B cell (primary cell): ENCODE measurements around the gene UNC5A. TPM values are rescaled to one million over a fixed set of nuclear protein-coding genes. Genes with fewer than 3 reads are reported as not detected.

ENCODE experiments used
- ATAC-seq: fragments of 200-7000 bp; cut with Tn5 transposase; one replicate; pipeline ENCODE4 v1.10.0; 2021; ENCODE audit warnings: low read depth, mild to moderate bottlenecking, moderate number of reproducible peaks, moderate library complexity
- CTCF ChIA-PET: fragments of 350-600 bp; sonication (Branson Sonifier 250); formaldehyde crosslinking; loops from one replicate; lab custom pipeline; 2021; ENCODE audit warnings: antibody characterized with exemption, inconsistent platforms; lab: Charles Lee
- POLR2A ChIA-PET: fragments of 350-600 bp; sonication (Branson Sonifier 250); formaldehyde crosslinking; loops from one replicate; lab custom pipeline; 2021; ENCODE audit warnings: antibody characterized with exemption; lab: Charles Lee
- DNase-seq: peaks from one replicate; pipeline ENCODE4 v3.0.0; 2013
- H2AFZ ChIP-seq: 2 replicates; pipeline ENCODE4 v1.6.1; 2012; ENCODE audit warnings: mild to moderate bottlenecking, low read depth, low read length; ENCODE audit not compliant: insufficient read depth, poor library complexity, severe bottlenecking
- H3K27ac ChIP-seq, 2 donors: 1 replicate in 1 of 2; 2 replicates in 1 of 2; pipeline ENCODE4 v1.5.1; 2012 to 2013; ENCODE audit warnings: low read length in 2 of 2, mild to moderate bottlenecking in 2 of 2, moderate library complexity in 1 of 2
- H3K27me3 ChIP-seq, 4 experiments: fragments of 200-600 bp in 1 of 4; sonication (generic) in 1 of 4; replicated peaks in 1 of 4; 1 replicate in 2 of 4; 2 replicates in 2 of 4; pipeline versions ENCODE4 v1.6.1 to v1.7.0; 2013 to 2016; ENCODE audit warnings: low read length in 3 of 4, mild to moderate bottlenecking in 2 of 4, mixed read lengths in 1 of 4, moderate library complexity in 1 of 4; ENCODE audit not compliant: insufficient read depth in 4 of 4, control insufficient read depth in 3 of 4; ENCODE audit errors: control extremely low read depth in 1 of 4
- H3K36me3 ChIP-seq, 2 experiments: replicated peaks in 1 of 2; 1 replicate in 1 of 2; 2 replicates in 1 of 2; pipeline versions ENCODE4 v1.6.1 to v1.7.1; 2013; ENCODE audit warnings: low read length in 1 of 2; ENCODE audit not compliant: insufficient read depth in 2 of 2, control insufficient read depth in 1 of 2; ENCODE audit errors: control extremely low read depth in 1 of 2, extremely low read depth in 1 of 2
- H3K4me1 ChIP-seq, 2 donors: fragments of 200-600 bp in 1 of 2; sonication (generic) in 1 of 2; 1 replicate in 1 of 2; 2 replicates in 1 of 2; pipeline versions ENCODE4 v1.5.1 to v1.6.1; 2013 to 2017; ENCODE audit warnings: low read length in 2 of 2; ENCODE audit not compliant: control insufficient read depth in 2 of 2, insufficient read depth in 2 of 2
- H3K4me2 ChIP-seq: replicated peaks from 2 replicates; pipeline ENCODE3; 2012; ENCODE audit warnings: mild to moderate bottlenecking, low read depth, low read length; ENCODE audit not compliant: poor library complexity, severe bottlenecking
- H3K4me3 ChIP-seq, 5 experiments: fragments of 200-600 bp in 1 of 5; sonication (generic) in 1 of 5; 1 replicate in 3 of 5; 2 replicates in 2 of 5; pipeline versions ENCODE4 v1.5.1 to v1.7.0; 2011 to 2016; ENCODE audit warnings: low read length in 4 of 5, mild to moderate bottlenecking in 4 of 5, low read depth in 2 of 5, control low read depth in 1 of 5, moderate library complexity in 1 of 5; ENCODE audit not compliant: insufficient read depth in 1 of 5; ENCODE audit errors: control extremely low read depth in 1 of 5, extremely low read depth in 1 of 5
- H3K79me2 ChIP-seq: fragments of 200-600 bp; sonication (generic); one replicate; pipeline ENCODE4 v1.6.0; 2016; ENCODE audit warnings: low read length; ENCODE audit not compliant: control insufficient read depth, insufficient read depth
- H3K9ac ChIP-seq: fragments of 200-600 bp; sonication (generic); 2 replicates; pipeline ENCODE4 v1.6.1; 2017; ENCODE audit warnings: mild to moderate bottlenecking, low read length, moderate library complexity
- H3K9me3 ChIP-seq, 3 donors: one replicate each; pipeline versions ENCODE4 v1.6.1 to v1.7.1; 2013; ENCODE audit warnings: low read length in 2 of 3; ENCODE audit not compliant: control insufficient read depth in 2 of 3, insufficient read depth in 1 of 3; ENCODE audit errors: control extremely low read depth in 1 of 3
- H4K20me1 ChIP-seq: 2 replicates; pipeline ENCODE4 v1.6.0; 2012; ENCODE audit warnings: mild to moderate bottlenecking, low read length; ENCODE audit not compliant: insufficient read depth, control insufficient read depth, poor library complexity, severe bottlenecking
- H3K27ac Mint-ChIP-seq: one replicate; pipeline ENCODE4 v1.8.0; 2021; ENCODE audit warnings: mixed read lengths
- H3K27me3 Mint-ChIP-seq: one replicate; pipeline ENCODE4 v1.8.0; 2021; ENCODE audit warnings: mixed read lengths
- H3K4me1 Mint-ChIP-seq: one replicate; pipeline ENCODE4 v1.8.0; 2021; ENCODE audit warnings: mixed read lengths
- H3K4me3 Mint-ChIP-seq: one replicate; pipeline ENCODE4 v1.8.0; 2021; ENCODE audit warnings: mixed read lengths
- H3K9me3 Mint-ChIP-seq: one replicate; pipeline ENCODE4 v1.8.0; 2022; ENCODE audit warnings: mixed read lengths; ENCODE audit not compliant: insufficient read depth
- CTCF ChIP-seq: fragments of 200-600 bp; IDR thresholded peaks from one replicate; pipeline ENCODE4 v1.8.0; 2022; ENCODE audit warnings: antibody characterized with exemption, mild to moderate bottlenecking
- EZH2 ChIP-seq: IDR thresholded peaks from 2 replicates; pipeline ENCODE4 v1.6.1; 2012; ENCODE audit warnings: borderline replicate concordance, low read depth, mild to moderate bottlenecking, moderate library complexity, low read length; ENCODE audit not compliant: insufficient read depth, poor library complexity, severe bottlenecking
- WGBS: methylation state at CpG from one replicate; pipeline ENCODE4 v1.1.5; 2013; ENCODE audit warnings: missing lambda C conversion rate; ENCODE audit not compliant: insufficient coverage; 5-methylcytosine and 5-hydroxymethylcytosine counted together
- intact Hi-C: fragments of 100-400 bp; cut with micrococcal nuclease; formaldehyde crosslinking; loops from one replicate; pipeline ENCODE4 v1.10.0; 2022
- polyA plus RNA-seq: library from polyadenylated mRNA; depleted of rRNA; stranded (reverse); fragments of >200 nt; gene quantifications from 2 replicates; pipeline ENCODE4 v1.2.3, GENCODE V29; 2012
- total RNA-seq, 2 donors: library from RNA; stranded (reverse); fragments of 120-200 nt in 1 of 2; gene quantifications; 1 replicate in 1 of 2; 2 replicates in 1 of 2; pipeline versions ENCODE4 v1.2.3 to v1.2.4, GENCODE V29; 2013 to 2022

The UNC5A gene
- total and polyA plus RNA-seq, 2 donors (not counting 1 experiment from before 2014, with no cell fraction given) = not detected

GRCh38 chr5:176849611-176850227 is 39.4 kb downstream of the UNC5A start:
- CTCF ChIA-PET = no interaction called here
- Histone ChIP-seq H4K20me1 (no peaks in the 10 kb centered on the region), H3K4me2 (no peak overlapping the region), H3K27ac (no peak overlapping the region), H2AFZ (no peak overlapping the region), H3K9me3 (peaks cover 0 to 3% (median 0%) of the 10 kb centered on the region in 3 donors), H3K4me3 (no peak overlapping the region), H3K36me3 (no peaks in the 10 kb centered on the region), H3K4me1 (no peaks in the 10 kb centered on the region), H3K9ac (no peak overlapping the region), H3K27me3 (peaks cover 0 to 16% (median 0%) of the 10 kb centered on the region in 4 experiments), H3K79me2 (no peaks in the 10 kb centered on the region)
- ATAC-seq = no peak
- no peak for DNase-seq
- no peak overlapping the region for H3K4me3 Mint-ChIP-seq
- H3K27me3 Mint-ChIP-seq = peaks cover 36% of the 10 kb centered on the region
- no peaks in the 10 kb centered on the region for H3K9me3 Mint-ChIP-seq
- no peaks in the 10 kb centered on the region for H3K4me1 Mint-ChIP-seq
- TF ChIP-seq CTCF = no peak
- no peak for TF ChIP-seq EZH2
- intact Hi-C loops = no loop called here
- WGBS = 74% methylated on average over 7 of the region's 7 CpGs
- H3K27ac Mint-ChIP-seq = no peak overlapping the region
- POLR2A ChIA-PET = no interaction called here

GRCh38 chr5:176850371-176851245 is 40.2 kb downstream of the UNC5A start:
- TF ChIP-seq EZH2 (no peak), CTCF (no peak)
- intact Hi-C loops = no loop called here
- POLR2A ChIA-PET = no interaction called here
- Histone ChIP-seq H2AFZ (no peak overlapping the region), H3K4me3 (no peak overlapping the region), H4K20me1 (no peaks in the 10 kb centered on the region), H3K9me3 (peaks cover 0 to 3% (median 0%) of the 10 kb centered on the region in 3 donors), H3K9ac (no peak overlapping the region), H3K36me3 (no peaks in the 10 kb centered on the region), H3K79me2 (no peaks in the 10 kb centered on the region), H3K4me1 (no peaks in the 10 kb centered on the region), H3K4me2 (no peak overlapping the region), H3K27ac (no peak overlapping the region), H3K27me3 (peaks cover 0 to 13% (median 0%) of the 10 kb centered on the region in 4 experiments)
- H3K4me3 Mint-ChIP-seq = no peak overlapping the region
- H3K27ac Mint-ChIP-seq = no peak overlapping the region
- H3K9me3 Mint-ChIP-seq = no peaks in the 10 kb centered on the region
- no peaks in the 10 kb centered on the region for H3K4me1 Mint-ChIP-seq
- peaks cover 29% of the 10 kb centered on the region for H3K27me3 Mint-ChIP-seq
- CTCF ChIA-PET = no interaction called here
- no peak for DNase-seq
- whole genome bisulfite sequencing = 86% methylated on average over 19 of the region's 21 CpGs
- ATAC-seq = no peak
